ENCODE data around the gene XIRP2.
"Not testable (repeated sequence)": the region's sequence is repeated elsewhere in the genome, so short reads cannot be mapped to it uniquely, and the experiment has no call there.

Gene XIRP2

GRCh38 chr2:167215595-167215994 is 327.3 kb downstream of the XIRP2 start:
- H3K4me1 ChIP-seq (ENCODE audit: control insufficient read depth, insufficient read depth, low read length) = no peaks in the 10 kb centered on the region
- no CpG with 5 or more reads among the region's 4 CpGs for WGBS (ENCODE audit: insufficient coverage, insufficient read length)

GRCh38 chr2:167237478-167237877 is 349.2 kb downstream of the XIRP2 start:
- Histone ChIP-seq H3K27ac (ENCODE audit: low read length) (no peak overlapping the region), H3K9me3 (ENCODE audit: control insufficient read depth, insufficient read depth, low read length) (no peaks in the 10 kb centered on the region), H3K4me1 (ENCODE audit: control insufficient read depth, insufficient read depth, low read length) (no peaks in the 10 kb centered on the region), H3K36me3 (ENCODE audit: control insufficient read depth, insufficient read depth, low read length) (no peaks in the 10 kb centered on the region), H3K4me3 (ENCODE audit: low read length) (no peak overlapping the region), H3K27me3 (ENCODE audit: control insufficient read depth, insufficient read depth, low read length) (no peaks in the 10 kb centered on the region)
- no peak for DNase-seq (ENCODE audit: low read depth, low spot score)
- WGBS (ENCODE audit: insufficient coverage, insufficient read length) = no CpG with 5 or more reads among the region's 4 CpGs

More at GRCh38 chr2:167215595-167215994, 327.3 kb downstream of the XIRP2 start:
- Histone ChIP-seq H3K36me3 (ENCODE audit: control insufficient read depth, insufficient read depth, low read length) (no peaks in the 10 kb centered on the region), H3K27ac (ENCODE audit: low read length) (no peak overlapping the region), H3K9me3 (ENCODE audit: control insufficient read depth, insufficient read depth, low read length) (no peaks in the 10 kb centered on the region), H3K4me3 (ENCODE audit: low read length) (no peak overlapping the region), H3K27me3 (ENCODE audit: control insufficient read depth, insufficient read depth, low read length) (no peaks in the 10 kb centered on the region)
- no peak for DNase-seq (ENCODE audit: low read depth, low spot score)

GRCh38 chr2:167240671-167241070 is 352.4 kb downstream of the XIRP2 start:
- no peak for DNase-seq (ENCODE audit: low read depth, low spot score)

GRCh38 chr2:167249197-167249596 is 360.9 kb downstream of the XIRP2 start:
- Histone ChIP-seq H3K9me3 (ENCODE audit: control insufficient read depth, insufficient read depth, low read length) (no peaks in the 10 kb centered on the region), H3K4me1 (ENCODE audit: control insufficient read depth, insufficient read depth, low read length) (no peaks in the 10 kb centered on the region), H3K27ac (ENCODE audit: low read length) (no peak overlapping the region), H3K4me3 (ENCODE audit: low read length) (no peak overlapping the region), H3K36me3 (ENCODE audit: control insufficient read depth, insufficient read depth, low read length) (no peaks in the 10 kb centered on the region), H3K27me3 (ENCODE audit: control insufficient read depth, insufficient read depth, low read length) (no peaks in the 10 kb centered on the region)
- DNase-seq (ENCODE audit: low read depth, low spot score) = no peak
- WGBS (ENCODE audit: insufficient coverage, insufficient read length) = no CpG with 5 or more reads among the region's 4 CpGs

More at GRCh38 chr2:167240671-167241070, 352.4 kb downstream of the XIRP2 start:
- Histone ChIP-seq H3K9me3 (ENCODE audit: control insufficient read depth, insufficient read depth, low read length) (no peaks in the 10 kb centered on the region), H3K4me1 (ENCODE audit: control insufficient read depth, insufficient read depth, low read length) (no peaks in the 10 kb centered on the region), H3K36me3 (ENCODE audit: control insufficient read depth, insufficient read depth, low read length) (no peaks in the 10 kb centered on the region), H3K27ac (ENCODE audit: low read length) (no peak overlapping the region), H3K27me3 (ENCODE audit: control insufficient read depth, insufficient read depth, low read length) (no peaks in the 10 kb centered on the region), H3K4me3 (ENCODE audit: low read length) (no peak overlapping the region)
- WGBS (ENCODE audit: insufficient coverage, insufficient read length) = no CpG with 5 or more reads among the region's 1 CpG

GRCh38 chr2:167253025-167253424 is 364.7 kb downstream of the XIRP2 start:
- no peak overlapping the region for H3K27ac ChIP-seq (ENCODE audit: low read length)
- H3K4me3 ChIP-seq (ENCODE audit: low read length) = no peak overlapping the region
- no CpG with 5 or more reads among the region's 2 CpGs for WGBS (ENCODE audit: insufficient coverage, insufficient read length)
- no peaks in the 10 kb centered on the region for H3K9me3 ChIP-seq (ENCODE audit: control insufficient read depth, insufficient read depth, low read length)
- H3K27me3 ChIP-seq (ENCODE audit: control insufficient read depth, insufficient read depth, low read length) = no peaks in the 10 kb centered on the region
- H3K36me3 ChIP-seq (ENCODE audit: control insufficient read depth, insufficient read depth, low read length) = no peaks in the 10 kb centered on the region
- no peaks in the 10 kb centered on the region for H3K4me1 ChIP-seq (ENCODE audit: control insufficient read depth, insufficient read depth, low read length)
- DNase-seq (ENCODE audit: low read depth, low spot score) = no peak

GRCh38 chr2:167254721-167255120 is 366.4 kb downstream of the XIRP2 start:
- no peaks in the 10 kb centered on the region for H3K27me3 ChIP-seq (ENCODE audit: control insufficient read depth, insufficient read depth, low read length)
- H3K4me3 ChIP-seq (ENCODE audit: low read length) = no peak overlapping the region
- H3K4me1 ChIP-seq (ENCODE audit: control insufficient read depth, insufficient read depth, low read length) = no peaks in the 10 kb centered on the region
- H3K36me3 ChIP-seq (ENCODE audit: control insufficient read depth, insufficient read depth, low read length) = no peaks in the 10 kb centered on the region
- H3K27ac ChIP-seq (ENCODE audit: low read length) = no peak overlapping the region
- no CpG with 5 or more reads among the region's 1 CpG for WGBS (ENCODE audit: insufficient coverage, insufficient read length)
- no peaks in the 10 kb centered on the region for H3K9me3 ChIP-seq (ENCODE audit: control insufficient read depth, insufficient read depth, low read length)
- DNase-seq (ENCODE audit: low read depth, low spot score) = no peak

- H3K9me3 ChIP-seq (ENCODE audit: control insufficient read depth, insufficient read depth, low read length) = no peaks in the 10 kb centered on the region
- H3K36me3 ChIP-seq (ENCODE audit: control insufficient read depth, insufficient read depth, low read length) = no peaks in the 10 kb centered on the region
- H3K27ac ChIP-seq (ENCODE audit: low read length) = no peak overlapping the region
- no peaks in the 10 kb centered on the region for H3K4me1 ChIP-seq (ENCODE audit: control insufficient read depth, insufficient read depth, low read length)
- DNase-seq (ENCODE audit: low read depth, low spot score) = no peak
- no peak overlapping the region for H3K4me3 ChIP-seq (ENCODE audit: low read length)
- no CpG with 5 or more reads among the region's 3 CpGs for WGBS (ENCODE audit: insufficient coverage, insufficient read length)
- H3K27me3 ChIP-seq (ENCODE audit: control insufficient read depth, insufficient read depth, low read length) = no peaks in the 10 kb centered on the region
Measured at GRCh38 chr2:167258712-167259111, 370.4 kb downstream of the XIRP2 start.

GRCh38 chr2:167264380-167264779 is 376.1 kb downstream of the XIRP2 start:
- Histone ChIP-seq H3K4me3 (ENCODE audit: low read length) (no peak overlapping the region), H3K36me3 (ENCODE audit: control insufficient read depth, insufficient read depth, low read length) (no peaks in the 10 kb centered on the region), H3K27ac (ENCODE audit: low read length) (no peak overlapping the region), H3K4me1 (ENCODE audit: control insufficient read depth, insufficient read depth, low read length) (no peaks in the 10 kb centered on the region), H3K27me3 (ENCODE audit: control insufficient read depth, insufficient read depth, low read length) (no peaks in the 10 kb centered on the region), H3K9me3 (ENCODE audit: control insufficient read depth, insufficient read depth, low read length) (peaks cover 2% of the 10 kb centered on the region)
- WGBS (ENCODE audit: insufficient coverage, insufficient read length) = no CpG with 5 or more reads among the region's 5 CpGs
- no peak for DNase-seq (ENCODE audit: low read depth, low spot score)

GRCh38 chr2:167265004-167265403 is 376.7 kb downstream of the XIRP2 start:
- H3K4me3 ChIP-seq (ENCODE audit: low read length) = no peak overlapping the region
- H3K27me3 ChIP-seq (ENCODE audit: control insufficient read depth, insufficient read depth, low read length) = no peaks in the 10 kb centered on the region
- no peaks in the 10 kb centered on the region for H3K4me1 ChIP-seq (ENCODE audit: control insufficient read depth, insufficient read depth, low read length)
- WGBS (ENCODE audit: insufficient coverage, insufficient read length) = no CpG with 5 or more reads among the region's 2 CpGs
- DNase-seq (ENCODE audit: low read depth, low spot score) = no peak
- peaks cover 2% of the 10 kb centered on the region for H3K9me3 ChIP-seq (ENCODE audit: control insufficient read depth, insufficient read depth, low read length)
- H3K36me3 ChIP-seq (ENCODE audit: control insufficient read depth, insufficient read depth, low read length) = no peaks in the 10 kb centered on the region
- H3K27ac ChIP-seq (ENCODE audit: low read length) = no peak overlapping the region

- peaks cover 2% of the 10 kb centered on the region for H3K9me3 ChIP-seq (ENCODE audit: control insufficient read depth, insufficient read depth, low read length)
- no peak overlapping the region for H3K4me3 ChIP-seq (ENCODE audit: low read length)
- 100% methylated on average over 1 of the region's 5 CpGs for WGBS (ENCODE audit: insufficient coverage, insufficient read length)
- H3K36me3 ChIP-seq (ENCODE audit: control insufficient read depth, insufficient read depth, low read length) = no peaks in the 10 kb centered on the region
- no peak for DNase-seq (ENCODE audit: low read depth, low spot score)
- H3K4me1 ChIP-seq (ENCODE audit: control insufficient read depth, insufficient read depth, low read length) = no peaks in the 10 kb centered on the region
- no peak overlapping the region for H3K27ac ChIP-seq (ENCODE audit: low read length)
- H3K27me3 ChIP-seq (ENCODE audit: control insufficient read depth, insufficient read depth, low read length) = no peaks in the 10 kb centered on the region
Measured at GRCh38 chr2:167265722-167266121, 377.4 kb downstream of the XIRP2 start.

- DNase-seq (ENCODE audit: low read depth, low spot score); H3K36me3 ChIP-seq (ENCODE audit: control insufficient read depth, insufficient read depth, low read length); H3K27ac ChIP-seq (ENCODE audit: low read length); H3K9me3 ChIP-seq (ENCODE audit: control insufficient read depth, insufficient read depth, low read length); H3K27me3 ChIP-seq (ENCODE audit: control insufficient read depth, insufficient read depth, low read length); H3K4me3 ChIP-seq (ENCODE audit: low read length); H3K4me1 ChIP-seq (ENCODE audit: control insufficient read depth, insufficient read depth, low read length): not testable (repeated sequence)
- no CpG with 5 or more reads among the region's 2 CpGs for WGBS (ENCODE audit: insufficient coverage, insufficient read length)
Measured at GRCh38 chr2:167268245-167268644, 380.0 kb downstream of the XIRP2 start.
